ENCODE measurements around the gene FGF23.

FGF23 gene

GRCh38 chr12:4383304-4383865 is 3.9 kb upstream of the FGF23 start:
- peak; percentile 63 for DNase-seq (ENCODE audit: low read depth, low spot score)

GRCh38 chr12:4380332-4380731 is 820 bp upstream of the FGF23 start:
- no peak for DNase-seq (ENCODE audit: low read depth, low spot score)

GRCh38 chr12:4378772-4379171 is 740 bp downstream of the FGF23 start:
- no peak for DNase-seq (ENCODE audit: low read depth, low spot score)

- no peak for DNase-seq (ENCODE audit: low read depth, low spot score)
These were observed 4.1 kb downstream of the FGF23 start for GRCh38 chr12:4375449-4375848.

GRCh38 chr12:4372653-4373052 is 6.9 kb downstream of the FGF23 start:
- DNase-seq (ENCODE audit: low read depth, low spot score) = no peak

GRCh38 chr12:4370265-4370664 is 9.2 kb downstream of the FGF23 start:
- DNase-seq (ENCODE audit: low read depth, low spot score) = no peak

GRCh38 chr12:4369548-4369947 is 10.0 kb downstream of the FGF23 start:
- DNase-seq (ENCODE audit: low read depth, low spot score) = no peak

- no peak for DNase-seq (ENCODE audit: low read depth, low spot score)
These were observed 13.4 kb downstream of the FGF23 start for GRCh38 chr12:4366090-4366489.

GRCh38 chr12:4356041-4356327 is 23.5 kb downstream of the FGF23 start:
- DNase-seq (ENCODE audit: low read depth, low spot score) = peak; percentile 70

- DNase-seq (ENCODE audit: low read depth, low spot score) = no peak
These were observed 24.1 kb downstream of the FGF23 start for GRCh38 chr12:4355156-4356040.

GRCh38 chr12:4353785-4354208 is 25.7 kb downstream of the FGF23 start:
- no peak for DNase-seq (ENCODE audit: low read depth, low spot score)

GRCh38 chr12:4346931-4347330 is 32.6 kb downstream of the FGF23 start:
- DNase-seq (ENCODE audit: low read depth, low spot score) = no peak

GRCh38 chr12:4331842-4332241 is 47.7 kb downstream of the FGF23 start:
- no peak for DNase-seq (ENCODE audit: low read depth, low spot score)

- DNase-seq (ENCODE audit: low read depth, low spot score) = no peak
These were observed 48.3 kb downstream of the FGF23 start for GRCh38 chr12:4331221-4331620.

- no peak for DNase-seq (ENCODE audit: low read depth, low spot score)
These were observed 49.3 kb downstream of the FGF23 start for GRCh38 chr12:4330203-4330602.

GRCh38 chr12:4327293-4327692 is 52.2 kb downstream of the FGF23 start:
- no peak for DNase-seq (ENCODE audit: low read depth, low spot score)

GRCh38 chr12:4325966-4326365 is 53.5 kb downstream of the FGF23 start:
- no peak for DNase-seq (ENCODE audit: low read depth, low spot score)

GRCh38 chr12:4324366-4324765 is 55.1 kb downstream of the FGF23 start:
- no peak for DNase-seq (ENCODE audit: low read depth, low spot score)

GRCh38 chr12:4323396-4323795 is 56.1 kb downstream of the FGF23 start:
- DNase-seq (ENCODE audit: low read depth, low spot score) = no peak

- no peak for DNase-seq (ENCODE audit: low read depth, low spot score)
These were observed 56.8 kb downstream of the FGF23 start for GRCh38 chr12:4322726-4323125.

- DNase-seq (ENCODE audit: low read depth, low spot score) = peak; percentile 76
These were observed 58.4 kb downstream of the FGF23 start, which contains the start of gene TIGAR for GRCh38 chr12:4320853-4321701. TSS of gene TIGAR (plus strand) at chr12:4321213. CDS start at chr12:4321272, 59 bp downstream.

GRCh38 chr12:4320497-4320852 is 59.0 kb downstream of the FGF23 start:
- DNase-seq (ENCODE audit: low read depth, low spot score) = no peak
